Thoracic aorta (tissue), 2 donors: ENCODE measurements around the gene ZNF431. TPM values are rescaled to one million over a fixed set of nuclear protein-coding genes. Genes with fewer than 3 reads are reported as not detected.

Experiments
- ATAC-seq: fragments of 150-250 bp; one replicate; pipeline ENCODE4 v1.8.0; 2017; ENCODE audit warnings: low read depth; ENCODE audit not compliant: insufficient number of reproducible peaks, low FRiP score
- DNase-seq: peaks from one replicate; pipeline ENCODE4 v3.0.0-alpha.2; 2020; ENCODE audit warnings: low spot score
- H3K27ac ChIP-seq, 2 donors: fragments of 200-600 bp; sonication (generic); 1 replicate in 1 of 2; 2 replicates in 1 of 2; pipeline ENCODE4 v1.5.1; 2016; ENCODE audit warnings: mild to moderate bottlenecking in 2 of 2, moderate library complexity in 2 of 2
- H3K27me3 ChIP-seq: fragments of 200-600 bp; sonication (generic); replicated peaks from 2 replicates; pipeline ENCODE4 v1.6.0; 2016; ENCODE audit warnings: mild to moderate bottlenecking; ENCODE audit not compliant: insufficient read depth
- H3K36me3 ChIP-seq: fragments of 200-600 bp; sonication (generic); one replicate; pipeline ENCODE4 v1.5.1; 2016
- H3K4me1 ChIP-seq, 2 donors: fragments of 200-600 bp; sonication (generic); 1 replicate in 1 of 2; 2 replicates in 1 of 2; pipeline versions ENCODE4 v1.5.1 to v1.6.0; 2016; ENCODE audit warnings: low read depth in 2 of 2, mild to moderate bottlenecking in 1 of 2; ENCODE audit not compliant: control insufficient read depth in 1 of 2
- H3K4me3 ChIP-seq: fragments of 200-600 bp; sonication (generic); 2 replicates; pipeline ENCODE4 v1.5.1; 2016; ENCODE audit warnings: mild to moderate bottlenecking
- H3K9me3 ChIP-seq: fragments of 200-600 bp; sonication (generic); 2 replicates; pipeline ENCODE4 v1.5.1; 2016
- CTCF ChIP-seq: fragments of 200-600 bp; sonication (generic); IDR thresholded peaks from one replicate; pipeline ENCODE4 v1.5.1; 2019; ENCODE audit warnings: antibody characterized with exemption
- total RNA-seq, 2 donors: library from RNA; depleted of rRNA; stranded (reverse); fragments of >200 nt; gene quantifications; one replicate each; pipeline versions ENCODE4 v1.1.0 to v1.2.3, GENCODE V29; 2016

The ZNF431 gene
- 10 to 100 TPM in 1 of 2 donors, 1 to 10 TPM in 1; 3.9 to 15.9 TPM for total RNA-seq

- DNase-seq (peak; percentile 76), ATAC-seq (peak; percentile 100)
- Histone ChIP-seq H3K4me3 (peak within 1 kb of the TSS; percentile 88), H3K9me3 (no peaks in the 10 kb centered on the region), H3K27me3 (no peaks in the 10 kb centered on the region), H3K27ac (peak within 1 kb of the TSS; percentile 48 to 72), H3K4me1 (peaks cover 0 to 9% of the 10 kb centered on the region in 2 donors), H3K36me3 (no peaks in the 10 kb centered on the region)
- TF ChIP-seq CTCF, result no peak
These were observed at the start of gene ZNF431 for GRCh38 chr19:21141787-21142464. ZNF431 (plus strand) TSS chr19:21142040; CDS start chr19:21142184, 144 bp downstream.

DNA sequence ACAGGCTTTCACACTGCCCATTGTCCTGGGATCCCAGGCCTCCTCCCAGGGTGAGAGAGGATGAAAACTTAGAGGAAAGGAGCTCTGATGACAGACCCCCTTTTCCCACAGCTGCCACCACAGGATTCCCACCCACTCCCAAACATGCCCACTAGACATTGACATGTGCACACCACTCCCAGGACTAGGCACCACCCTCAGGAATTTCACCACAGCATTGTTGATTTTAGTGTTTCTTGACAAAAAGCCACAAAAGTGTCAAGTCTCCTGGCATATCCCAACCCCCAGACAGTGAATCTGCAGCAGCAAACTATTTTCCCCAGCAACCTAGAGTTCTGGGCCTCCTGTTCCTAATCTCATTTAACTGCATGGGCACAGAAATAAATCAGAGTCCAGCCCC lies 49.7 kb upstream of the ZNF431 start:
- ATAC-seq, result no peak
- H3K27ac ChIP-seq, result no peak overlapping the region

DNA sequence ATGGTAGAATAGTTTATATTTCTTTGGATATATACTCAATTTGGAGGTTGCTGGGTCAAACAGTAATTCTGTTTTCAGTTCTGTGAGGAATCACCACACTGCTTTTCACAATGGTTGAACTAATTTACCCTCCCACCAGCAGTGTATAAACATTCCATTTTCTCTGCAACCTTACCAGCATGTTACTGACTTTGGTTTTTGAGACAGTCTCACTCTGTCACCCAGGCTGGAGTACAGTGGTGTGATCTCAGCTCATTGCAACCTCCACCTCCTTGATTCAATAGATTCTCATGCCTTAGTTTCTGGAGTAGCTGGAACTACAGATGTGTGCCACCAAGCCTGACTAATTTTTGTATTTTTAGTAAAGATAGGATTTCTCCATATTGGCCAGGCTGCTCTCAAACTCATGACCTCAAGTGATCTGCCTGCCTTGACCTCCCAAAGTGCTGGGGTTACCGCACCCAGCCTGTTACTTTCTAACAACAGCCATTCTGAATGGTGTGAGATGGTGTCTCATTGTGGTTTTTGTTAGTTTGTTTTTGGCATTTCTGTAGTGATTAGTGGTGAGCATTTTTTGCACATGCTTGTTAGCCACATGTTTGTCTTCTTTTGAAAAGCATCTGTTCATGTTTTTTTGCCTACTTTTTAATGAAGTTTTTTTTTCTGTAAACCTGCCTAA lies 47.4 kb upstream of the ZNF431 start:
- no peaks in the 10 kb centered on the region for H3K4me1 ChIP-seq
- no peaks in the 10 kb centered on the region for H3K36me3 ChIP-seq
- no peak for DNase-seq
- H3K27ac ChIP-seq, result no peak overlapping the region
- no peaks in the 10 kb centered on the region for H3K9me3 ChIP-seq
- no peak for TF ChIP-seq CTCF
- ATAC-seq, result no peak
- no peak overlapping the region for H3K4me3 ChIP-seq
- no peaks in the 10 kb centered on the region for H3K27me3 ChIP-seq

More for the DNA sequence above, 49.7 kb upstream of the ZNF431 start:
- Histone ChIP-seq H3K36me3 (no peaks in the 10 kb centered on the region), H3K4me3 (no peak overlapping the region), H3K9me3 (no peaks in the 10 kb centered on the region), H3K27me3 (no peaks in the 10 kb centered on the region), H3K4me1 (no peaks in the 10 kb centered on the region)
- no peak for DNase-seq
- no peak for TF ChIP-seq CTCF

DNA sequence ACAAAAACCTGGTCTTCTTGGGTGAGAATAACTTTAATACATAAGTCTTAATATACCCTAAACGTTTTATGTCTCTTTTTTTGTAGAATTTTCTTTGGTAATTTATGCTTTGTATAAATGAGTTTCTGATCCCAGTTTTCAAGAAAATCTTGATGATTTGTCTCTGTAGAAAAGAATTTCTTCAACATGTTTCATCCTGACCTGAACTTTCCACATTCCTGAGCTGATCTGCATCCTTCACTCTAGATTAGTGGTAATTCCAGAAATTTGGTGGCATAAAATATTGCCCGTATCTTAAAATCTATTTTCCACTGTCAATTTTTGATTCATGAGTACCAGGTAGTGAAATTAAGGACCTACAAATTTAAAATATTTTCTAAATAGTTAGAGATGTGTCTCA lies 43.5 kb upstream of the ZNF431 start:
- TF ChIP-seq CTCF, result no peak
- Histone ChIP-seq H3K4me1 (no peaks in the 10 kb centered on the region), H3K27ac (no peak overlapping the region), H3K9me3 (no peaks in the 10 kb centered on the region), H3K36me3 (no peaks in the 10 kb centered on the region), H3K27me3 (no peaks in the 10 kb centered on the region), H3K4me3 (no peak overlapping the region)
- DNase-seq (no peak), ATAC-seq (no peak)

- H3K36me3 ChIP-seq, result no peaks in the 10 kb centered on the region
- H3K9me3 ChIP-seq, result no peaks in the 10 kb centered on the region
- no peak for ATAC-seq
These were observed 40.2 kb upstream of the ZNF431 start for GRCh38 chr19:21101521-21102242.

More at GRCh38 chr19:21101521-21102242, 40.2 kb upstream of the ZNF431 start:
- no peak for DNase-seq
- H3K27ac ChIP-seq, result no peak overlapping the region
- H3K4me1 ChIP-seq, result no peaks in the 10 kb centered on the region
- H3K4me3 ChIP-seq, result no peak overlapping the region
- TF ChIP-seq CTCF, result no peak
- H3K27me3 ChIP-seq, result no peaks in the 10 kb centered on the region
